IPS-11a (cell line): ENCODE data around the gene DNASE2B.

Experiments
- H3K4me3 ChIP-seq: one replicate; pipeline ENCODE4 v1.5.1; 2013; ENCODE audit warnings: low read depth, low read length, control low read depth

Gene DNASE2B

GRCh38 chr1:84450910-84451309 lies 52.6 kb downstream of the DNASE2B start:
- H3K4me3 ChIP-seq: no peak overlapping the region

GRCh38 chr1:84452436-84452835 lies 54.2 kb downstream of the DNASE2B start:
- H3K4me3 ChIP-seq: no peak overlapping the region

GRCh38 chr1:84462118-84462517 lies 63.8 kb downstream of the DNASE2B start:
- H3K4me3 ChIP-seq: no peak overlapping the region
